A549 (cell line): ENCODE data around the gene PUS1. TPM values are rescaled to one million over a fixed set of nuclear protein-coding genes. Genes with fewer than 3 reads are reported as not detected.
"Not testable (repeated sequence)": the region's sequence is repeated elsewhere in the genome, so short reads cannot be mapped to it uniquely, and the experiment has no call there.

ENCODE experiments used
- ATAC-seq, 2 experiments: fragments of 200-7000 bp in 1 of 2; fragments of >200 bp in 1 of 2; cut with Nextera tagmentation in 1 of 2; cut with Tn5 transposase in 1 of 2; 3 replicates each; pipeline versions ENCODE4 v1.8.0 to v1.9.1; 2018 to 2020; ENCODE audit warnings: mild to moderate bottlenecking in 1 of 2, moderate library complexity in 1 of 2
- CTCF ChIA-PET: fragments of 300-600 bp; sonication (Branson Sonifier 250); formaldehyde crosslinking; extraction: SDS; loops from one replicate; lab custom pipeline; 2021; ENCODE audit warnings: antibody characterized with exemption, inconsistent platforms; lab: Yijun Ruan, JAX
- POLR2A ChIA-PET: fragments of 350-600 bp; formaldehyde crosslinking; extraction: SDS; loops from one replicate; lab custom pipeline; 2021; ENCODE audit warnings: antibody characterized with exemption, inconsistent platforms; lab: Yijun Ruan, JAX
- DNase-seq, 2 experiments: peaks; one replicate each; pipeline versions ENCODE4 v3.0.0 to v3.0.0-alpha.2; 2011 to 2016; ENCODE audit warnings: low read depth in 1 of 2, low spot score in 1 of 2
- FAIRE-seq: peaks from 2 replicates; lab custom pipeline; 2011; peaks lifted over from hg19 to GRCh38; lab: Jason Lieb, UNC
- H3K27ac ChIP-seq, 2 experiments: fragments of >200 bp; sonication (Bioruptor Twin); formaldehyde crosslinking; 3 replicates each; pipeline ENCODE4 v1.5.1; 2016 to 2017
- H3K4me1 ChIP-seq: fragments of >200 bp; sonication (Bioruptor Twin); formaldehyde crosslinking; 3 replicates; pipeline ENCODE4 v1.6.1; 2016
- H3K4me2 ChIP-seq: fragments of >200 bp; sonication (Bioruptor Twin); formaldehyde crosslinking; 3 replicates; pipeline ENCODE4 v1.6.1; 2016
- H3K4me3 ChIP-seq: fragments of >200 bp; sonication (Bioruptor Twin); formaldehyde crosslinking; 3 replicates; pipeline ENCODE4 v1.5.1; 2016
- H3K9me3 ChIP-seq: fragments of >200 bp; sonication (Bioruptor Twin); formaldehyde crosslinking; 3 replicates; pipeline ENCODE4 v1.6.1; 2016
- ESRRA ChIP-seq: fragments of 150-350 bp; IDR thresholded peaks from 2 replicates; pipeline ENCODE4 v1.6.1; 2014; ENCODE audit warnings: mild to moderate bottlenecking, low read length, borderline replicate concordance
- FOSB ChIP-seq: fragments of 250-450 bp; sonication (Bioruptor Pico); IDR thresholded peaks from 2 replicates; pipeline ENCODE4 v1.5.0; 2020; ENCODE audit warnings: mild to moderate bottlenecking, moderate library complexity
- FOXS1 ChIP-seq: fragments of 250-450 bp; sonication (Bioruptor Pico); IDR thresholded peaks from 2 replicates; pipeline ENCODE4 v1.5.0; 2020; ENCODE audit warnings: mild to moderate bottlenecking, moderate library complexity
- HDAC2 ChIP-seq: fragments of 200-600 bp; sonication (generic); IDR thresholded peaks from 2 replicates; pipeline ENCODE4 v1.6.1; 2016
- MAZ ChIP-seq: fragments of 150-350 bp; IDR thresholded peaks from 2 replicates; pipeline ENCODE4 v1.6.1; 2014; ENCODE audit warnings: antibody characterized with exemption, low read depth, low read length, borderline replicate concordance
- MYC ChIP-seq: IDR thresholded peaks from 2 replicates; pipeline ENCODE4 v1.6.1; 2012; ENCODE audit warnings: mild to moderate bottlenecking, inconsistent platforms, low read length, improper control_type of control experiment, borderline replicate concordance
- POLR2AphosphoS2 ChIP-seq: conservative IDR thresholded peaks from 2 replicates; pipeline ENCODE4 v1.6.1; 2012; ENCODE audit warnings: low read length, improper control_type of control experiment, inconsistent platforms
- RARB ChIP-seq: fragments of 250-450 bp; sonication (Bioruptor Pico); IDR thresholded peaks from 2 replicates; pipeline ENCODE4 v1.8.0; 2021; ENCODE audit warnings: mild to moderate bottlenecking, moderate library complexity
- RNF2 ChIP-seq: fragments of 200-600 bp; sonication (generic); IDR thresholded peaks from 2 replicates; pipeline ENCODE4 v1.6.1; 2016; ENCODE audit warnings: low read depth, mild to moderate bottlenecking, antibody characterized with exemption, moderate library complexity, borderline replicate concordance
- SMC3 ChIP-seq: fragments of >200 bp; sonication (Bioruptor Twin); formaldehyde crosslinking; IDR thresholded peaks from 3 replicates; pipeline ENCODE4 v1.6.1; 2018; ENCODE audit warnings: inconsistent platforms
- TP53 ChIP-seq: fragments of 250-450 bp; sonication (Bioruptor Pico); IDR thresholded peaks from 2 replicates; pipeline ENCODE4 v1.5.0; 2021; ENCODE audit warnings: mild to moderate bottlenecking, moderate library complexity
- ZNF302 ChIP-seq: fragments of 250-450 bp; sonication (Bioruptor Pico); IDR thresholded peaks from 2 replicates; pipeline ENCODE4 v1.9.0; 2021; ENCODE audit warnings: inconsistent platforms, mild to moderate bottlenecking, moderate library complexity
- WGBS: methylation state at CpG from one replicate; pipeline ENCODE4 v1.1.6; 2017; ENCODE audit errors: missing lambda C conversion rate; 5-methylcytosine and 5-hydroxymethylcytosine counted together
- polyA plus RNA-seq, 4 experiments: library from polyadenylated mRNA; depleted of rRNA in 3 of 4; stranded (reverse); fragments of >200 nt; fragmentation: RNase III in 1 of 4; extraction: RNeasy Plus Mini Kit Qiagen cat#74134 plus additional on column Dnase treatment in 1 of 4; gene quantifications; 2 replicates in 3 of 4; 3 replicates in 1 of 4; pipeline ENCODE4 v1.2.3, GENCODE V29; 2011 to 2017
- TF ChIP-seq, protein P1 (sequence below): fragments of 250-450 bp; sonication (Bioruptor Pico); IDR thresholded peaks from 2 replicates; pipeline ENCODE4 v1.5.0; 2021; ENCODE audit warnings: mild to moderate bottlenecking, moderate library complexity, borderline replicate concordance
- TF ChIP-seq, protein P2 (sequence below): fragments of 250-450 bp; sonication (Bioruptor Pico); IDR thresholded peaks from 2 replicates; pipeline ENCODE4 v1.5.0; 2020; ENCODE audit warnings: low read depth, mild to moderate bottlenecking, moderate library complexity

PUS1 gene
- polyA plus RNA-seq, 2 of the 4 experiments (the other 2 are of a cell fraction) = 51.1 to 62.8 TPM

DNA sequence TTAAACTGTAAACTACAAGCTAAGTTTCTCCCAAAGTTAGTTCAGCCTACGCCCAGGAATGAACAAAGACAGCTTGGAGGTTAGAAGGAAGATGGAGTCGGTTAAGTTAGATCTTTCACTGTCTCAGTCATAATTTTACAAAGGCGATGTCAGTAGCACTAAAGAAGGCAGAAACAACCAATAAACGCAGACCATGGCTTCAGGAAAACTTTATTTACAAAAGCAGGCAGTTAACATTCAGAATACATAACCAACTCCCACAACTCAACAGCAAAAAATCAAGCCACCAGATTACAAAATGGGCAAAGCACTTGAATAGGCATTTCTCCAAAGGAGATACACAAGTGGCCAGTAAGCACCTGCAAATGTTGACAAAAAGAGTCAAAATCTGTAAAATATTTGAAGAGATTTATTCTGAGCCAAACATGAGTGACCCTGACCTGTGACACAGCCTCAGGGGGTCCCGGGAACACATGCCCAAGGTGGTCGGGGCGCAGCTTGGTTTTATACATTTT lies 43.5 kb upstream of the PUS1 start:
- ATAC-seq = no peak
- POLR2A ChIA-PET = no interaction called here
- no peak for FAIRE-seq

DNA sequence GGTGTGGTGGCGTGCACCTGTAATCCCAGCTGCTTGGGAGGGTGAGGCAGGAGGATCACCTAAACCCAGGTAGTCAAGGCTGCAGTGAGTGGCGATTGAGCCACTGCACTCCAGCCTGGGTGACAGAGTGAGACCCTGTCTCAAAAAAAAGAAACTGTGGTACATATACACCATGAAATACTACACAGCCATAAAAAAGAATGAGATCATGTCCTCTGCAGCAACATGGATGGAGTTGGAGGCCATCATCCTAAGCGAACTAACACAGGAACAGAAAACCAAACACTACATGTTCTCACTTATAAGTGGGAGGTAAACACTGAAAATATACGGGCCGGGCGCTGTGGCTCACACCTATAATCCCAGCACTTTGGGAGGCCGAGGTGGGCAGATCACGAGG lies 37.4 kb upstream of the PUS1 start:
- POLR2A ChIA-PET, H3K4me2 ChIP-seq, H3K4me3 ChIP-seq, CTCF ChIA-PET, FAIRE-seq, H3K9me3 ChIP-seq, DNase-seq, H3K27ac ChIP-seq, H3K4me1 ChIP-seq, ATAC-seq: not testable (repeated sequence)
- WGBS = 80% methylated on average over 8 of the region's 8 CpGs

More for the DNA sequence above, 43.5 kb upstream of the PUS1 start:
- Histone ChIP-seq H3K27ac (no peak overlapping the region), H3K4me2 (no peak overlapping the region), H3K4me3 (no peak overlapping the region), H3K4me1 (peaks cover 12% of the 10 kb centered on the region), H3K9me3 (peaks cover 13% of the 10 kb centered on the region)
- CTCF ChIA-PET = no interaction called here
- WGBS = 82% methylated on average over 7 of the region's 7 CpGs
- TF ChIP-seq, protein P1, sequence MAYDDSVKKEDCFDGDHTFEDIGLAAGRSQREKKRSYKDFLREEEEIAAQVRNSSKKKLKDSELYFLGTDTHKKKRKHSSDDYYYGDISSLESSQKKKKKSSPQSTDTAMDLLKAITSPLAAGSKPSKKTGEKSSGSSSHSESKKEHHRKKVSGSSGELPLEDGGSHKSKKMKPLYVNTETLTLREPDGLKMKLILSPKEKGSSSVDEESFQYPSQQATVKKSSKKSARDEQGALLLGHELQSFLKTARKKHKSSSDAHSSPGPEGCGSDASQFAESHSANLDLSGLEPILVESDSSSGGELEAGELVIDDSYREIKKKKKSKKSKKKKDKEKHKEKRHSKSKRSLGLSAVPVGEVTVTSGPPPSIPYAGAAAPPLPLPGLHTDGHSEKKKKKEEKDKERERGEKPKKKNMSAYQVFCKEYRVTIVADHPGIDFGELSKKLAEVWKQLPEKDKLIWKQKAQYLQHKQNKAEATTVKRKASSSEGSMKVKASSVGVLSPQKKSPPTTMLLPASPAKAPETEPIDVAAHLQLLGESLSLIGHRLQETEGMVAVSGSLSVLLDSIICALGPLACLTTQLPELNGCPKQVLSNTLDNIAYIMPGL (CRISPR knock-in tag) = no peak
- DNase-seq = no peak

DNA sequence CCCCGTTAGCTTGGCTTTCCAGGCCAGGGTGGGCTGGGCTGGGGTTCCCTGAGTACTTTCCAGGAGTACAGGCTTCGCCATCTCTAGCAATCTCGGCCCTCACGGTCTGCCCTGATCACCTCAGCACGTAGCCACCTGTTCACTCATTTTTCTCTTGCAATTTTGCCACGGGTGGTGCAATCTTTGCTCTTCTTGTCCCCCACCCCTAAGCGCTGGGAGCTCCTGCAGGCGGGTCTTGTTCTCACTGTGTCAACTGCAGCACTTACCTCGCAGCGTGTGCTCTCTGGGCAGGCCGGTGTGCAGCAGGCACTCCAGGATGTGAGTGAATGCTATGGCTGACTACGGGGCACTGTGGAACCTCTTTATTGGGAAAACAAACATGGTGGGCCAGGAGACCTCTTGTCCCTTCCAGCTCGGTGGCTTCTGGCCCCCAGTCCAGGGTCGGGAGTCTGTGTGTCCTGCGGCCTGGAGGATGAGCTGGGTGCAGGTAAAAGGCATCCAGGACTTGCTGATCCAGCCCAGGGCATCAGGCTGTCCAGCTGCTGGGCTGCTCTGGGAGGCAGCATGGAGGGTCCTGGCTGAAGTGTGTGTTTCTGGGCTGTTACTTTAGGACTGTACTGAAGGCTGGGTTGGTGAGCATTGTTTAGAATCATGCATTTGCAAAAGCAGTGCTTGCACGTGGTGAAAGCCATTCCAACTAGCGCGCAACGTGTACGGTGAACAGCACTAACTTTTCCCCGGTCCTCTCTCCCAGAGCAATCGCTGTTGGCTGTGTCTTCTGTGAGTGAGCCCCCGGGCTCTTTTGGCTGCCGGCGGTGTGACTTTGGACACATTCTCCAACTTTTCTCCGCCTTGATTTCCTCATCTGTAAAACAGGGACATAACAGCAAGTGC lies 36.1 kb upstream of the PUS1 start:
- H3K4me1 ChIP-seq = peaks cover 20% of the 10 kb centered on the region
- ATAC-seq (no peak), DNase-seq (peak in 1 of 2 experiments; percentile 4), FAIRE-seq (no peak)
- CTCF ChIA-PET = interaction anchor here (0.8 kb wide), 1 partner anchor 20 kb away, joined by 3 read pairs; no protein-coding TSS in a partner anchor
- 84% methylated on average over 24 of the region's 26 CpGs for WGBS
- no peak for TF ChIP-seq RARB (CRISPR knock-in tag)
- TF ChIP-seq SMC3 = no peak
- TF ChIP-seq, protein P2, sequence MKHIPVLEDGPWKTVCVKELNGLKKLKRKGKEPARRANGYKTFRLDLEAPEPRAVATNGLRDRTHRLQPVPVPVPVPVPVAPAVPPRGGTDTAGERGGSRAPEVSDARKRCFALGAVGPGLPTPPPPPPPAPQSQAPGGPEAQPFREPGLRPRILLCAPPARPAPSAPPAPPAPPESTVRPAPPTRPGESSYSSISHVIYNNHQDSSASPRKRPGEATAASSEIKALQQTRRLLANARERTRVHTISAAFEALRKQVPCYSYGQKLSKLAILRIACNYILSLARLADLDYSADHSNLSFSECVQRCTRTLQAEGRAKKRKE (CRISPR knock-in tag) = no peak
- no peak for TF ChIP-seq POLR2AphosphoS2
- TF ChIP-seq MYC = no peak
- no peak for TF ChIP-seq FOSB
- no peak for TF ChIP-seq ZNF302
- no peak for TF ChIP-seq FOXS1
- TF ChIP-seq ESRRA = no peak
- TF ChIP-seq TP53 (CRISPR knock-in tag) = no peak
- no peak for TF ChIP-seq MAZ
- no peak for TF ChIP-seq HDAC2
- no peak for TF ChIP-seq RNF2
- H3K4me3 ChIP-seq = no peak overlapping the region
- POLR2A ChIA-PET = no interaction called here
- H3K9me3 ChIP-seq = no peaks in the 10 kb centered on the region
- no peak overlapping the region; the same call in 2 of the 3 replicates for H3K4me2 ChIP-seq
- peak overlapping the region in 1 of 2 experiments; percentile 36; a peak in 3 of 6 replicates for H3K27ac ChIP-seq
